Measurements from ENCODE around the gene TTC12.

TTC12 gene

DNA sequence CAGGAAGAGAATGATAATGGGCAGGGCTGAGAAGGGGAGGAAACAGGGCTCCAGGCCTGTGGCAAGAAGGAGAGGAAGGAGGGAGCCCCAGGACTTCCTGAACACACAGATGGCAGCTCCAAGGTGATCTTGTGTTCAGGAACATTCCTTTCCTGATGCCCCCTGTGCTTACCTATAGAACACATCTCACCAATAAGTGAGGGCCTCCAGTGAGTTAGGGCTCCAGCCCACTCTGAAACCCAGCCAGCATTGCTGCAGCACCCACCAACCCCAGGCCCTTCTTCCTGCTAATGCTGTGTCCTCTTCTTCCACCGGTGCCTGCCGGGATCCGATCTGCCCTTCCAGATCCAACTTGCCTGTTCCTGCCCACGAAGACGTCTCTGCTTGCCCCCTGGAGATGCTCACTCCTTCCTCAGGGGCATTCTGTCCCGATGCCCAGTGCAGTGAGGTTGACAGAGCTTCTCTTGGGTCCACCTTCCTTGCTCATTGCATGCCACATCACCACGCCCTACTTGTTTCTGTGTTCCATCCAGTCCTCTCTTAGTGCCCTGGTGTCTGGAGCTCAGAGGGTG lies 90.6 kb downstream of the TTC12 start:
- no peak for DNase-seq (ENCODE audit: low spot score)

DNA sequence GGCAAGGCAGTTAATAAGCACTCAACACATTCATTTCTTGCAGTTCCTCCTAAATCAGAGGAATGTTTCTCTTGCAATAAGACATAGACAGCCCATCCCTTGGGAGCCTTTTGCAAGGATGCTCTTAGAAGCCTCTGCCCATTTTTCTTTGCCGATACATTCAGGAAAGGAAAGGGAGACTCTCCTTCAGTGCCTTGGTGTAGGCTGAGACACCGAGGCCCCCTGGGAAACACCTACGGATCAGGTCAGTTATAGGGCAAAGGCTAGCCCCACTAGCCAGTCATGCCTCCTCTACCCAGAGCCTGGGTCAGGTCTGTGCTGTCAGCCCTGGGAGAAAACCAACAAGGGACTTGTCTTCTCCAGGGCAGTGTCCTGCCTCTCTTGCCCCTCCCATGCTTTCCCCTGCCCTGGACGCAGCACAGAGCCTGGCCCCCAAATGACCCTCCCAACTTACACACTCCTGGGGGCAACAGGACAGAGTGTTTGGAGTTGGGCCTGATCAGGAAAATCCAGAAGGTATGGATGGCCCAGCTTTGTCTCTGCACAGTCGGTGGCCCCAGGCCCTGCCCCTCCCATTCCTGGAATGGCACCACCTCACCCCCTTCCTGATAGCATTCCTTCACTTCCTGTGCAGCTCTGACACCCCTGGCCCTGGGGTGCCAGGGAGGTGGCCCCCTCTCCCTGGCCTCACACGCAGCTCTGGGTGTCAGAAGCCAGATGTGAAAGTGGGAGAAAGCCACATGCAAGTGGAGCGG lies 91.5 kb downstream of the TTC12 start:
- DNase-seq (ENCODE audit: low spot score), result no peak

DNA sequence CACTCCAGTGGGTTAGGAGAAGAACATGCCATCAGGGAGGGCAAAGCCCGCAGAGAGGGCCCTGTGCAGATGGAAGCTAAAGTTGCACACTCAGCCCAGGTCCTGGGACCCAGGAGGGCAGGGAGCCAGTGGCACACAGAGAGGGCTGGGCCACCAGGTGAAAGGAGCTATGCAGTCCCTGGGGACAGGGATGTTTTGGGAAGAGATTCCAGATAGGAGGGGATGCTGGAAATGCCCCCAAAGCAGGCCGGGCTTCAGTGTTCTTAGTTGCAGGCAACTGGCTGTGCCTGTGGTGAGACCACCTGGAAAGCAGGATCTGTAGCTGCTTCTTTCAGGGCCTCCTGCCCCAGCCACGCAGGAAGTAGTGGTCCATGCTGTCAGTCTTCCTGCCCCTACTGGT lies 92.8 kb downstream of the TTC12 start:
- DNase-seq (ENCODE audit: low spot score), result no peak

DNA sequence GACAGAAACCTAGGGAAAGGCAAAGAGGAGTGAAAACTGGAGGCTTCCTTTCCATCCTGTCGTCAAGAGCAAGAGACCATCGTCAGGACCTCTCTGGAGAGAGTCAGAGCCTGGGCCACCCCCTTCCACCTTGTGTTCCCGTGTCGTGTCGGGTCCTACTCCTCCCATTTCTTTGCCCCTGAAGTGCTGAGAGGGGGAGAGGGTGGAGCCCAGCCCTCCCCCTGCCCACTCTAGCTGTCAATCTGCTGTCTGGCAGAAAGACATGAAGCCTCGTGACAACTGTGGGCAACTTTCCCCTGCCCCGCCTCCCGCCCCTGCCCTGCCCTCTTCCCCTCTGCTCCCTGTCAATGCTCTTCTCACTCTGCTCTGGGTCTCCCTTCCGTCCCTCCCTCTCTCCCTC lies 93.8 kb downstream of the TTC12 start:
- no peak for DNase-seq (ENCODE audit: low spot score)

DNA sequence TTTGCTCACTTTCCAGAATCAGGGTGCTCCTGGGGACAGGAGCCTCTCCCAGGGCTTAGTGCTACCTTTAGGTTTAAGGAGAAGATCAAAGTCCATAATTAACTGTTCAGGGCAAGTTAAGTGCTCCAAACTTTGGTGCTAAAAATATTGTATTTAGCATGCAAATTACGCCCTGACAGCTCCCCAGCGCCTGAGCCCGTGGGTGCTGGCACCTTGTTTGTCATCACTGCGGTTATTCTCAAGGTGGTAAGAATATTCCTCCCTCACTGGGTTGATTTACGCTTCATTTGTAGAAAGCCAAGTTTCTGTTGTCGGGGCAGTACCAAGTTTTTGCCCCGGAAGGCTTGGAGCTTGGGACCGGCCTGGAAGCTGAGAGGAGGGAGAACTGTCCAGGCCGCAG lies 94.5 kb downstream of the TTC12 start:
- DNase-seq (ENCODE audit: low spot score), result no peak

DNA sequence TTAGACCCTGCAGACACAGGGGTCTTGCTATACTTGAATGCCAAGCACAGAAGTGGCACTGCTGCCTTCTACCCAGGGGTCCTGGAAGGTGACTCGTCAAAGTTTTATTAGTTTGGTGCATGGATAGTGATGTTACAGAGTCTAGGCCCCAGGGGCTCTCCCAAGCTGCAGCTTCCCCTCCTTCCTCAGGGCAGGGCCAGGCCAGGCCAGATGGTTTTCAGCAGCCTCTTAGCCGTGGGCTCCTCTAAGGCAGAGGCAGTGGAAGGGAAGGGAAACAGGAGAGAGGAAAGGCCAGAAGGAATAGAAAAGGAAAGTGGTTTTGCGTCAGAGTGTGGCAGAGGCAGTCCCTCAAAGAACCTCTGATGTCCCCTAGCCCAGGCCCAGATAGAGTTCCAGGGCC lies 95.1 kb downstream of the TTC12 start:
- no peak for DNase-seq (ENCODE audit: low spot score)

DNA sequence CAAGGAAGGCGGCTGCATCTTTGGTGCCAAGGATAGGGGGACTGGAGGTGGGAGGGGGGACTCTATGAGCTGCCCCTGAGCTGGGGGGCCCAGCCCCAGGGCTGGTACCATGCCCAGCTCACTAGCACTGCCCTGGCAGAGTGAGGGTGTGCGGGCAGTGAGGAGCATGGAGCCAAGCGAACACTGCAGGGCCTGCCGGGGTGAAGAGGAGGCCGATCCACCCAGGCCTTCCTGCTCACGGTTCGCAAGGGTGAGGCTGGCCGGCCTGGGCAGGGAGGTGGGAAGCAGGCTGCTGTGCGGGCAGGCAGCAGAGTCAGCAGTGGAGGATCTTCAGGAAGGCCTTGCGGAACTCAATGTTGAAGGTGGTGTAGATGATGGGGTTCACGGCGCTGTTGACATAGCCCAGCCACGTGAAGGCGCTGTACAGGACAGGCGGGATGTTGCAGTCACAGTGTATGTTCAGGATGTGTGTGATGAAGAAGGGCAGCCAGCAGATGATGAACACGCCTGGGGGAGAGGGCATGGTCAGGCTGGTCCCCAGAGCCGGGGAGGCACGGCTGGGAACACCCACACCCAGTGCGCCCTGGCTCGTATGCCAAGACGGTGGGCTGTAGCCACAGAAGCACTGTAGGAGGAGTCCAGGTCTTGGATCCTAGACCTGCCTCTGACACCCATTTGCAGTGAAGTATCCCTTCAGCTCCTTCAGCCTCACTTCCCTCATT lies 96.2 kb downstream of the TTC12 start:
- no peak for DNase-seq (ENCODE audit: low spot score)

DNA sequence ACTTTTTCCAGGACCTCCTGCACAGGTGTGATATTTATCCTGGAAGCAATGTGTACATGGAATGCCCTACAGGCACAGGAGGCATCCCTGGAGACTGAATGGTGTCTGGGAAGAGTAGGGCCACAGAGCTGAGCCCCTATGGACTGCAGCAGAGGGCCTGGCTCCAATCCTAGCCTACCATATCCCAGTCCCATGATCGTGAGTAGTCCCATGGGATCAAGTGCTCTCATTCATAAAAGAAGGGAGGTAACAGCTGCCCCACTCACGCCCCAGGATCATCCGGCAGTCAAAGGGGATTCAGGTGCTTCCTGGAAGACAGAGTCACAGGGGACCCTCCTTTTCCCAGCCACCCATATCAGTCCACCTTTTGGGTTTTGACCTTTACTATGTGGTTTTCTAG lies 97.2 kb downstream of the TTC12 start:
- no peak for DNase-seq (ENCODE audit: low spot score)

DNA sequence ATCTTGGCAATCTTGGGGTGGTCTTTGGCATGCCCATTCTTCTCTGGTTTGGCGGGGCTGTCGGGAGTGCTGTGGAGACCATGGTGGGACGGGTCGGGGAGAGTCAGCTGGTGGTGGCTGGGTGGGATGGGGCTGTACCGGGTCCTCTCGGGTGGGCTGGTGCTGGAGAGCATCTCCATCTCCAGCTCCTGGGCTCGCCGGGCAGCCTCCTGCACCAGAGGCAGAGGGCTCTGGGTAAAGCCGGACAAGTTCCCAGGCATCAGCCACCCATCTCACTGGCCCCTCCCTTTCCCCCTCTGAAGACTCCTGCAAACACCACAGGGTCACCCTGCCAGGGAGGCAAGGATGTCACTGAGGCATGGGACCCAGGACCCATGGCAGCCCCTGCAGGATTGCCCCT lies 98.3 kb downstream of the TTC12 start:
- DNase-seq (ENCODE audit: low spot score), result no peak

DNA sequence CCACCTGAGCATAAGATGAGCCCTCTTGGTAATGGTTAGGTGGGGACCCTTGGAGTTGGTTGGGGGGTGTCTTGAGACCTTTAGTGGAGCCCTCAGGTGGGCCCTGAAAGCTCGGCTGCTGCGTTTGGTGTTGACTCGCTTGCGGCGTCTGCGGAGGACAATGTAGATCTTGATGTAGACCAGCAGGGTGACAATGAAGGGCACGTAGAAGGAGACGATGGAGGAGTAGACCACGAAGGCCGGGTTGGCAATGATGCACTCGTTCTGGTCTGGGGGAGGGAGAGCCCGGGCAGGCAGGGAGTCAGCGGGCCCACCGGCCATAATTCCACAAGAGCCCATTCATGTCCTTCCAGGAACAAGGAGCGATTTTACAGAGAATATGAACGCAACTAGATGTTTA lies 101.0 kb downstream of the TTC12 start:
- DNase-seq (ENCODE audit: low spot score), result no peak

All from globus pallidus (tissue), 1 donor.